GM21367 (cell line): ENCODE data around the gene STAB1.
A peak's percentile ranks its signal among the peaks of the same experiment; 100 is the strongest.

Experiments used
- ATAC-seq: cut with Tn5 transposase; IDR thresholded peaks from one replicate; pipeline ENCODE4 v1.9.1; 2021; ENCODE audit not compliant: unreplicated experiment

The STAB1 gene, protein sequence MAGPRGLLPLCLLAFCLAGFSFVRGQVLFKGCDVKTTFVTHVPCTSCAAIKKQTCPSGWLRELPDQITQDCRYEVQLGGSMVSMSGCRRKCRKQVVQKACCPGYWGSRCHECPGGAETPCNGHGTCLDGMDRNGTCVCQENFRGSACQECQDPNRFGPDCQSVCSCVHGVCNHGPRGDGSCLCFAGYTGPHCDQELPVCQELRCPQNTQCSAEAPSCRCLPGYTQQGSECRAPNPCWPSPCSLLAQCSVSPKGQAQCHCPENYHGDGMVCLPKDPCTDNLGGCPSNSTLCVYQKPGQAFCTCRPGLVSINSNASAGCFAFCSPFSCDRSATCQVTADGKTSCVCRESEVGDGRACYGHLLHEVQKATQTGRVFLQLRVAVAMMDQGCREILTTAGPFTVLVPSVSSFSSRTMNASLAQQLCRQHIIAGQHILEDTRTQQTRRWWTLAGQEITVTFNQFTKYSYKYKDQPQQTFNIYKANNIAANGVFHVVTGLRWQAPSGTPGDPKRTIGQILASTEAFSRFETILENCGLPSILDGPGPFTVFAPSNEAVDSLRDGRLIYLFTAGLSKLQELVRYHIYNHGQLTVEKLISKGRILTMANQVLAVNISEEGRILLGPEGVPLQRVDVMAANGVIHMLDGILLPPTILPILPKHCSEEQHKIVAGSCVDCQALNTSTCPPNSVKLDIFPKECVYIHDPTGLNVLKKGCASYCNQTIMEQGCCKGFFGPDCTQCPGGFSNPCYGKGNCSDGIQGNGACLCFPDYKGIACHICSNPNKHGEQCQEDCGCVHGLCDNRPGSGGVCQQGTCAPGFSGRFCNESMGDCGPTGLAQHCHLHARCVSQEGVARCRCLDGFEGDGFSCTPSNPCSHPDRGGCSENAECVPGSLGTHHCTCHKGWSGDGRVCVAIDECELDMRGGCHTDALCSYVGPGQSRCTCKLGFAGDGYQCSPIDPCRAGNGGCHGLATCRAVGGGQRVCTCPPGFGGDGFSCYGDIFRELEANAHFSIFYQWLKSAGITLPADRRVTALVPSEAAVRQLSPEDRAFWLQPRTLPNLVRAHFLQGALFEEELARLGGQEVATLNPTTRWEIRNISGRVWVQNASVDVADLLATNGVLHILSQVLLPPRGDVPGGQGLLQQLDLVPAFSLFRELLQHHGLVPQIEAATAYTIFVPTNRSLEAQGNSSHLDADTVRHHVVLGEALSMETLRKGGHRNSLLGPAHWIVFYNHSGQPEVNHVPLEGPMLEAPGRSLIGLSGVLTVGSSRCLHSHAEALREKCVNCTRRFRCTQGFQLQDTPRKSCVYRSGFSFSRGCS (N-terminal part only)

DNA sequence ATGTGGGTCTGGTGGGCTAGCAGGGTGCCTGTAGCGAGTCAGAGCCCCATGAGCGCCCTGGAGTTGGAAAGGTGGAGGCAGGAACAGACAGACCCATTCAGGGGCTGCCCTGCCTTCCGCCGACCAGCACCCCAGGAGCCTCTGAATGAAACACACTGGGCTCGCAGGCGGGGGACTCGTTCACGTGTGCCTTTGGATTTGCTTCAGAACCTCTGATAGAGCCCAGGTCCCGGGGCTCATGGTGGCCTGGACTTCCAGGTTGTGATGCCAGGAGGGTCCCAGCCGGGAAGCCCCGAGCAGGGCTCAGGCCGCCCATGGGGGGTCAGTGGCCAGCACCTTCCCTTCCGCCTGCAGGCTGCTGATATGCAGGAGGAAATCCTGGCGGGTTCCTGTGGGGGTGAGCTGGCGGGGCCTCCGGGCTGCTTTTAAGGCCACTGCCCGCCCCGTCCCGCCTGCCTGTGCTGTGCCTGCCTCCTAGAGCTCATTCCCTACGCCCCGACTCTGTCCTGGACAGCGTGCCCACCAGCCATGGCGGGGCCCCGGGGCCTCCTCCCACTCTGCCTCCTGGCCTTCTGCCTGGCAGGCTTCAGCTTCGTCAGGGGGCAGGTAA lies at the start of gene STAB1:
Gene STAB1 (plus strand): TSS at position 453 of the 610 bp plus-strand sequence. CDS start 76 bp downstream, at position 529.
- no peak for ATAC-seq

DNA sequence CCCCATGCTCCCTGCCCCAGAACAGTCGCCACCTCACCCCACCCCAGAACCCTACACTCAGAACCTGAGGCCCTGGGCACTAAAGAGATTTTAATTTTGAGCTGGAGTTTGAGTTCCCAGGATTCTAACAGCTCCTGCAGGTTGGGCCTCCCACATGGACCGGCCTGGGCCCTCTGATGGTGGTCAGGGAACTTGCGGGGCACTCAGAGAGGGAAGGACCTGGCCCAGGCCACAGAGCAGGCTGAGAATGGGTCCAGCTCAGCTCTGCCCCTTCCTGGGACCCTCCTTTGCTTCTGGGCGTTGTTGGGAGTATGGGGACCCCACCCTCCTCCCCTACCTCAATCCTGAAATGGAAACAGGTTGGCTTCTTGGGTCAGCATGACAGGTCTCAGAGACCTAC lies 49.1 kb upstream of the STAB1 start:
- ATAC-seq: no peak

DNA sequence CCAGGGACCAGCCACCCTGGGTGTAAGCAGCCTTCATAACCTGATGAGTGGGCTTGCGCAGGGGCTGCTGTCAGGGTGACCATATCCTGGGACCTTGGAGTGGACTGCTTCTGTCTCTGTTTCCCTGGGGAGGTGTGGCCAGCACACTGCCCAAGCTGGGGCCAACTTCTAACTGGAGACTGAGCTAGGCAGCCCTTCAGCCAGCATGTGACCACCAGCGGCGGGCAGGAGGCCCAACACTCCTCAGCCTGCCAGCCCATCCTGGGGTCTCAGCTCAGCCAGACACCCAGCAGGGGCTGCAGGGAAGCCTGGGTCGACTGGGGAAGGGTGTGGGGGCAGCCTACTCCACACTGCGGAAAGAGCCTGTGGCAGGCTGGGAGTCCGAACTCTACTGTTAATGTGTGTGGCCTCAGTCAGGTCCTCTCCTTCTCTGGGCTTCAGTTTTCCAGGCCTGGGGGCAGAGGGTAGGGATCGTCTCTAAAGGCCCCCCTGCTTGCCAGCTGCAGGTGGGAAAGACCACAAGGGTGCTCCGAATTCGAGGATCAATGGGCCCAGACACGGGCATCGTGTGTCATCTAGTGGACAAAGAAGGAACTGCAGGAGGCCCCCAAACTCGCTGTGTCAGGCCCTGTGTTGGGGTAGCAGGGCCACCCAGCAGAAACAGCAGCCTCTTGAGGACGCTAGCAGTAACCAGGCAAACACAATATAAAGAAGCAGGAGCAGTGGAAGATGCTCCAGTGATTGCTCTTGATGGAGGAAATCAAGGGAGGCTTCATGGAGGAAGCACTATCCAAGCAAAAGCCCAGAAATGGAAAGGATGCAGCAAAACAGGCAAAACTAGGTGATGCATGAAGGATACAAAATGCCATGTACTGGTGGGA lies 48.3 kb upstream of the STAB1 start:
- ATAC-seq: no peak

DNA sequence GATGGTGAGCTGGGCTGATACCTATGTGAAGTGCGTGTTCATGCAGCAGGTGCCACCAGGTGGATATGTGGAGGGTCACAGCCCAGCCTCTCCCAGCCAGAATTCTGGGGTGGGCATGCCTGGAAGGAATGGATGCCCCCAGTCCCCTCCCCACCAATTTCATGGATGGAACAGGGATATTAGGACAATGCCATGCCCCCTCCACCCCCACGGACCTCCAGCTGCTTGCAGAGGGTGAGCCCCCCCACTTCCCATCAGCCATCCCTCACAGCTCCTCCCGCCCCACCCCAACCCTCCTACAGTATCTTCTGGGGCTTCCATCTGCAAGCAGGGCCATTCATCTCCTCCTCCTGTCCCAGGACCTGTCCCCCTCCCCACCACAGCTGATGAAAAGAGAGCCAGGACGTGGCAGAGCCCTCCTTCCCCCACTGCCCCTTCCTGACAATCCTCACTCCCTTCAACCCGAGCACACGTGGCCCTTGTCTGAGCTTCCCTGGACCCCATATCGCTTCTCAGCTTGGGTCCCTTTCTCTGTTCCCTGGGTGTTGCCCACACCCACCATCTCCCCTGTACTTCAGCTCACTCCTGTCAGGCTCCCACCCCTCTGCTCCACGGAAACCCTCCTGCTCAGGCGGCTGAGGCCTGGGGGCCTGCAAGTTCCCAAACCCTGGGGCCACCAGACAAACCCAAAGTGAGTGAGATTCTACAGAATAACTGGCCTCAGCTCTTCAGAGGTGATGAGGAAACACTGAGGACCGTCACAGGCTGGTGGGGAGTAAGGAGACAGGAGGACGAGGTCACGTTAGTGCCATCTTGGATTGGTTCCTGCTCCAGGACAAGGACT lies 47.4 kb upstream of the STAB1 start:
- ATAC-seq: no peak

DNA sequence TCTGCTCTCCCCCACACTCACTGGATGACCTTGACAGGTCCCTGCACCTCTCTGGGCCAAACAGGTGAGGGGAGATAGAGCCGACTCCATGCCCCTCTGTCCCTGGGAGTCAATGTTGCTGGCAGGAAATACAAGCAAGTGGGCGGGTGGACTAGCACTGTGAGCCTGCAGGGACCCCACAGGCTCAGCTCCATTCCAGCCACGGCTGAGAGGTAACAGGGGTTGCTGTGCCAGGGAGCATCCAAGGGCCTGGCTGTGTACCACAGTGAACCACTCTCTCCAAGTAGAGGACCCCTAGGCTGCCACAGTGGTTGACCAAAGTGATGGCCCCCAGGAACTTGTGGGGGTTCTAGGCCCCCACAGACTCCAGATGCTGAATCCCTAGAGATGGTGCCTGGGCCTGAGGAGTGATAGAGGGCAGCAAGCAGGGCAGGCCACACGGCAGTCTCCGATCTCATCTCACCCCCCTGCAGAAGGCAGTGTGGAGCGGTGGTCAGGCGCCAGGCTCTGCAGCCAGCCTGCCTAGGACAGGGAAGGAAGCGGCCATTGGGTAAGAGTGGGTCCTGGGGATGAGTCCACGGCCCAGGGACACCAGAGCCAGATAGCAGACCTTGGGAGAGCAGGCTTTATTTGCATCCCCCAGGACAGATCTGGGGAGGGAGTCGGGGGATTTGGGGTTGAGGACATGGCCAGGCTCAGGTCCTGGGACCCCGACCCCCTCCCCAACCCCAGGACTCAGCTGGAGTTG lies 44.5 kb upstream of the STAB1 start:
- ATAC-seq: no peak

DNA sequence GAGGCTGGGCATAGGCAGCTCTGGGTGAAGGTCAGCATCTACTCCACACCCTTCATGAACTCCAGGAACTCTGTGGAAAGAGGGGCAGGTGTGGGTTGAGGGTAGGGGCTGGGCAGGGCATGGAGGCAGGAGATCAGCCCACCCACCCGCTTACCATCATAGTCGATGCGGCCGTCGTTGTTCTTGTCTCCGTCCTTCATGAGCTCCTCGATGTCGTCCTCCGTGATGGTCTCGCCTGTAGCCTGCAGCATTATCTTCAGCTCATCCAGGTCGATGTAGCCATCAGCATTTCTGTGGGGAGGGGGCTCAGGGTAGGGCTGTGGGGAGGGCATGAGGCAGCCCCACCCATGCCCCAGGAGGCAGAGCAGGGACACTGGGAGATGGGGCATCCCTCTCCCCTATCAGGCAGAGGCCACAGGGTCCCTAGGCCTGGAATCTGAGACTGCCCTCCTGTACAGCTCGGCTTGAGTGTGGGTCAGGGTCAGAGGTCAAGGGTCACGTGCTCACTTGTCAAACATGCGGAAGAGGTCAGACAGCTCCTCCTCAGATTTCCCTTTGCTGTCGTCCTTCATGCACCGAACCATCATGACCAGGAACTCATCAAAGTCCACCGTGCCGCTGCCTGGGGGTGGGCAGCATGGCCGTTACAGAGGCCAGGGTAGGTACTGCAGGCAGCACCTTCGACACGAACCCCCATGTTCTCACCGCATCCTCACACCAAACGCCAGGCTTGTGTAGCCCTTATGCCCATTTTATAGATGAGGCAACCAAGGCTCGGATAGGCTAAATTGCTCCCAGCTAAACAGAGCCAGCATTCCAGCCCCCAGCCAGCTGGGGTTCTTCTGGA lies 43.7 kb upstream of the STAB1 start:
- no peak for ATAC-seq

DNA sequence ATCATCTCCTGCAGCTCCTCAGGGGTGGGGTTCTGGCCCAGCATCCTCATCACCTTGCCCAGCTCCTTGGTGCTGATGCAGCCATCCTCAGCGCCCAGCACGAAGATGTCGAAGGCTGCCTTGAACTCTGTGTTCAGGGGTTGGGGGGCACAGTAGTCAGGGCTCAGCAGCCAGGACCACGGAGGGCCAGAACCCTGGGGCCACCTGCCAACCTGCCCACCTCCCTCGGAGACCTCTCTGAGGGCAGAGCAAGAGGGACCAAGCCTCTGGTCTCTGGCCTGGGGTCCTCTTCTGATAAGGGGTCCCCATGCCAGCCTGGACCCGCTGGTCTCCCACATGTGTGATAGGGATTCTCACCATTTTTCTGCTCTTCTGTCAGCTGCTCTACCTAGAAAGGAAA lies 43.0 kb upstream of the STAB1 start:
- ATAC-seq: no peak

DNA sequence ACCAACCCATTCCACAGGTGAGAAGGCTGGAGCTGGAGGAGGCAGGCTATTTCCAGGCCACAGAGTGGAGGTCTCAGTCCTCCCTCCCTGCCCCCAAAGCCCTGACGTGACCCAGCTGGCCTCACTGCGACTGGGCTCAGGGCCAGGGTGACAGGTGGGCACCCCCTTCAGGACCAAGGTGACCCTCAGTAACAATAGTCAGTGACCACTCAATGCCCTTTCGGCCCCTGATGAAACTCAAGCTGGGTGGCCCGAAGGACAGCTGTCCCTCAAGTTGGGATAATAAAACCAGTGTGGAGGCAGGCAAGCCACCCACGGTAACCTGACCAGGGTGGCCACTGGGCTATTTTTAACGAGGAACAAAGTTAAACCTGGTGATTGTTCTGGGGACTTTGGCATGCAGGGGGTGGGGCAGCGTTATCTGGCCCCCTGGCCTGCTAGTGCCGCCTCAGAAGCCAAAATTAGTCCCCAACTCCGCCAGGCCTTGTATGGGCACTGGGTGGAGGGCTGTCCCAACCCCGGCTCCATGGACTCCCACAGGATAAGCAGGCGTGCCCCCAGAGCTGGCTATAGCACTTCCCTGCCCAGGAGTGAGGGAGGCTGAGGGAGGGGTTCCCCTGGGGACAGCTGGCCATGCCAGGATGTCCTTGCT lies 42.4 kb upstream of the STAB1 start:
- ATAC-seq: no peak

DNA sequence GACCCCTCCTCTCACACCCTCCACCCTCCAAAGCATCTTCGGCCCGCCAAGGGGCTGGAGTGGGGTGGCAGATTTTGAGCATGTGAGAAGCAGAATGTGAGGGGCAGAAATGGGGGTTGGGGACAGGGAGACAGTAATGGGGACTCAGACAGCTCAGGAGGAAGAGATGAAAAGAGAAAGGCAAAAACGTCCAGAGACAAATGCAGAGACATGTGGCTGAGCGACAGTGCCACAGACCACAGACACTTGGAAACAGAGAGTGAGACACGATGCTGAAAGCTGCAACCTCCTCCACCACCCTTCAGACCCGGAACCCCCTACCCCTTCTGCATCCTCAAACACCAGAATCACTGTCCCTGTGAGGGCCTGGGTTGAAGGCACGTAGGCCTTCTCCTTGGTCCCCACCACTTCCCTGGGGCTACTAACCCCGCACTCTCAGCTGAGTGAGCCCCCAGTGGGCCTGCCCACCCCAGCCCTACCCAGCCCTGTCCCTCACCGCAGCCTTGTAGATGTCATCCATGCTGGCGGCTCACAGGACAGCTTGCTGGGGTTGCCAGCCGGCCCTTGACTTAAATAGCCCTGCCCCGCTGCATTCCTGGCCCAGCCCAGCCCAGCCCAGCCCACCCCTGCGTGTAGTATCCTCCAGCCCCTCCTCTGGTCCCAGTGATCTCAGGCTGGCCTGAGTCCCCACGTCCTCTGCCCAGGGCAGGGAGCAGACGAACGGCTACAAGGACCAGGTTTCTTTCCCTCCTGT lies 41.5 kb upstream of the STAB1 start, which contains the start of gene TNNC1:
Gene TNNC1 (minus strand): TSS at position 546 of the 754 bp plus-strand sequence. CDS start 26 bp downstream, at position 520.
- no peak for ATAC-seq

DNA sequence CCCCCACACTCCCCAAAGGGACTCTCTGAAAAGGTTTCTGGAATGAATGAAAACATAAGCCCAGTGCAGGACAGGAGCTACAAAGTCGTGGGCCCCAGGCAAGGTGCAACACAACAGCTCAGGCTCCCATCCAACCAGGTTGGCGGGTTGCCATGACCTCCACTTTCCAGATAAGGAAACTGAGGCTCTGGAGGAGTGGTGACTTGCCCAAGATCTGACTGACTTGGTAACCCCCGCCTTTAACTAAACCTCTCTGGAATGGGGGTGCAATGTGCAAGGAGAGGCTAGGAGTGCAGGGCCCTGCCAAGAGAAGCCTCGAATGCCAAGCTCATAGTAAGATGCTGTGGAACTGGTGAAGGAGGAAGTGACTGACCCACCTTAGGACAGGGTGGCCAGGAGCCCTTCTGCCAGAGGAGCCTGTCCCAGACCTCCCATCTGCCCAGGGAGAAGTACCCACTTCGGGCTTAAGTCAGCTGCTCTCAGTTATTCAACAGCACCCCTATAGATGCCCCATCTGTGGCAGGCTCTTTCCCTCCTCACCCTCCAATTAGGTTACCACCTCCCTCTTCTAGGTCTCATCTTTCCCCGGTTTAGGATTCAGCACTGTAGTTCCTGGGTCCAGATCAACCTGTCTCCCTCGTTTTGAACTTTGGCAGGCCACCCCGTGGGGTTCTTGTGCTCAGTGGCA lies 40.7 kb upstream of the STAB1 start:
- no peak for ATAC-seq

DNA sequence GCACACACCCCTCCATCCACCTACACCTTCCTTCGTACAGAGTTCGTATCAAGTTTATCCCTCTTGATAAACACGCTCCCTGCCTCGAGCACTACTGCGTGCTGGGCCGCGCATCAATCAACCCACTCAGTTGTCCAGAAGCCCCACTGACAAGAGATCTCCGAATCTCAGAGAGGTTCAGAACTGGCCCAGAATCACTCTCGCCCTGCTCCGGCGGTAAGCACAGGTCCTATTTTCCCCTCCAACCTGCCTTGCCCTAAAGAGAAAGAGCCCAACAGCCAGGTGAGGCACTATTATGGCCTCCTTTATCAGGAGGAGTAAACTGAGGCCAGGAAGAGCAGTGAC lies 40.2 kb upstream of the STAB1 start:
- ATAC-seq: no peak

DNA sequence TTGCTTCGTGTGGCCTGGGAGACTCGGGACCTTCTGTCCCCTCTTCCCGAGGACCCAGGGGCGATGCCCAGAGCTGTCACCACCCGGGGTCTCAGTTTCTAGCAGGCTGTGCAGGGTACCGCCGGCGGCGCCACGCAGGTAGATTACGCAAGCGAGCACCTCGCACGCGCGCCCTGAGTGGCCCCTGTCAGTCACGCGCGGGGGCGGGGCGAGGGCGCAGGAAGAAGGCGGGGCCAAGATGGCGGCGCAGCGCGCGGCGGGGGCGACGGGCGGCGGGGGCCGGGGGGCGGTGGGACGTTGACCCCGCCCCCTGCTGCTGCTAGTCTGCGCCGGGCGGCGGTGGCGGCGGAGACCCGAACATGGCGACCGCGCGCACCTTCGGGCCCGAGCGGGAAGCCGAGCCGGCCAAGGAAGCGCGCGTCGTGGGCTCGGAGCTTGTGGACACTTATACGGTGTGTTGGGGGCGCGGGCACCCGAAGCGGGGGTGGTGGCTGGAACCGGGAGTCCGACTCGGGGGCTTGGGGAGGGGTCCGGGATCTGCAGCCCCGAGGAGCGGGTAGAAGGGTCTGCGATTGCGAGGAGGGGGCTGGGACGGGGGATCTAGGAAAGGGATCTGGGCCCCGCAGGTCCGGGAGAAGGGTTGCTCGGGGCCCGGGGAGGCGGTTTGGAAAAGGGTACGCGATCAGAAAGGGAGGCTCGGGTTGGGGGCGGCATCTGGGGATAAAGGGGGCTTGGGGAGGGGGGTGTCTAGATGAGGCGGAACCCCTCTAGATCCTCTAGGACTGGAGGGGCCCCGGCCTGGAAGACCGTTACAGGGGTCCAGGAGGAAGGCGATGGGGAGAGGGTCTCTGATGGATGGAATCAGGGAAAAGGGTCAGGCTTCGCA lies 39.6 kb upstream of the STAB1 start, which contains the start of gene NISCH:
Gene NISCH (plus strand): TSS at position 322 of the 886 bp plus-strand sequence. CDS start 38 bp downstream, at position 360.
- peak; percentile 51 for ATAC-seq

DNA sequence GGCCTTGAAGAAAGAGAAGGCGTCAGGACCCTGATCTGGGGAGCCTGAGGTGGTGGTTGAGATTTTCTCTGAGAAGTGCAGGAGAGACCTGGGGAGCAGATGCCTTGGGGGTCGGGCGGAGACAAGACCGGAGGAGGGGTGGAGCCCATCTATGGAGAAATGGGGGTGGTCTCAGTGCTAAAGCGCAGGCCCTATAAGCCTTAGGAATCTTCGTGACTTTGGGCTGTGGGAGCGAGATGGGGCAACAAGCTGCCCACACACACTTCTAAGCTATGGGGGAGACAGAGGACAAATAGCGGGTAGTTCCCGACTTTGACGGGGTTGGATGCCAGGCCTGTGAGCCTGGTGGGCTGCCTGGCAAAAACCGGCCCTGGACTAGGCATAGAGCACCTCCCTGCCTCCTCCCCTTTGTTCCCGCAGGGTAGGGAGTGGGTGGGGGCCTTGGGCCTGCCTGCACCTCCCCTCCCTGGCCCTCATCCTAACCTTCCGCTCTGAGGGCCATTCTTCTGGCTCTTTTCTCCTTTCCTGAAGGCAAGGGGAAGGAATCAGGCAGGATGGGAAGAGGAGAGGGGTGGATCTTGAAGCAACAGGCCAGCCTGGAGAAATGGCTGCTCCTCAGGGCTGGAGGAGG lies 38.9 kb upstream of the STAB1 start:
- ATAC-seq: no peak

DNA sequence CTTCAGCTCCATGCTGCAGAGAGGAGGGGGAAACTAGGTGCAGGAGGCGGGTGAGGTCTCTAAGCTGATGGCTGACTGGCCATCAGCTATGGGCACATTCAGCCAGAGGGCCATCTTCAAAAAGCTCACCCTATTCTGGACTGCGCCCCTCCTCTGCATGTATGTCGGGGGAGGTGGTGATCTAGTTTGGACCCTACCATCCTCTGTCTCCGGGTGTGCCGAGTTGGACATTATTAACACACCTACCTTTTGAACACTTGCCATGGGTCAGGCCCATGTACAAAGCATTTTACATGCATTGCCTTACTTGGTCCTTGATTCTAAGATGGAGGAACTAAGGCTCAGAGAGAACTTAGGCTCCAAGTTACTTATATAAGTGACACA lies 38.3 kb upstream of the STAB1 start:
- ATAC-seq: no peak
